Fibroblast of skin of back (primary cell): Measurements from ENCODE around the gene GPR78.

Experiments used
- DNase-seq: peaks from one replicate; pipeline ENCODE4 v3.0.0-alpha.2; 2013

The GPR78 gene

DNA sequence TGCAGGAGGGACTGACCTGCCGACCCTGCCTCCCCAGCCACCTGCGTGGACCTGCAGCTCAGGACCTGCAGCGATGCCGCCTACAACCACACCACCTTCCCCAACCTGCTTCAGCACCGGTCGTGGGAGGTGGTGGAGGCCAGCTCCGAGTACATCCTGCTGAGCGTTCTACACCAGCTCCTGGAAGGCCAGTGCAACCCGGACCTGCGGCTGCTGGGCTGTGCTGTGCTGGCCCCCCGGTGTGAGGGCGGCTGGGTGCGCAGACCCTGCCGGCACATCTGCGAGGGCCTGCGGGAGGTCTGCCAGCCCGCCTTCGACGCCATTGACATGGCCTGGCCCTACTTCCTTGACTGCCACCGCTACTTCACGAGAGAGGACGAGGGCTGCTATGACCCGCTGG is 20.9 kb downstream of the GPR78 start:
- DNase-seq: no peak

DNA sequence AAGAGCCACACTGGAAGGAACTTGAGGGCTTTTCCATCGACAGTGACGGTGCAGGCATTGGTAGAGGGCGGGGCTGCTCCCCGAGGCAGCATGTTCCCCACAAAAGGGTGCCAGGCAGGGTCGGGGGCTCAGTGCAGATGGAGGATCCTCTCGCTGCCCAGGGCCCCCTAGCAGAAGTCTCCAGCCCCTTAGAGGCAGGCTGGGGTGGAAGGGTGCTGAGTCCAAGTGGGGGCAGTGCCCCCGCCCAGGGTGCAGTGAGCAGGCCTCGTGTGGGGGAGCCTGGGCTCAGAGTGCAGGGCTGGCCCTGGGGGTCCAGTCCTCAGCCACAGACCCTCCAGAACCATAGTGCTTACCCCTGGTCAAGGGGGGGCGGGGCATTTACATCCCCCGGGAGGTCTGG is 21.4 kb downstream of the GPR78 start:
- no peak for DNase-seq

DNA sequence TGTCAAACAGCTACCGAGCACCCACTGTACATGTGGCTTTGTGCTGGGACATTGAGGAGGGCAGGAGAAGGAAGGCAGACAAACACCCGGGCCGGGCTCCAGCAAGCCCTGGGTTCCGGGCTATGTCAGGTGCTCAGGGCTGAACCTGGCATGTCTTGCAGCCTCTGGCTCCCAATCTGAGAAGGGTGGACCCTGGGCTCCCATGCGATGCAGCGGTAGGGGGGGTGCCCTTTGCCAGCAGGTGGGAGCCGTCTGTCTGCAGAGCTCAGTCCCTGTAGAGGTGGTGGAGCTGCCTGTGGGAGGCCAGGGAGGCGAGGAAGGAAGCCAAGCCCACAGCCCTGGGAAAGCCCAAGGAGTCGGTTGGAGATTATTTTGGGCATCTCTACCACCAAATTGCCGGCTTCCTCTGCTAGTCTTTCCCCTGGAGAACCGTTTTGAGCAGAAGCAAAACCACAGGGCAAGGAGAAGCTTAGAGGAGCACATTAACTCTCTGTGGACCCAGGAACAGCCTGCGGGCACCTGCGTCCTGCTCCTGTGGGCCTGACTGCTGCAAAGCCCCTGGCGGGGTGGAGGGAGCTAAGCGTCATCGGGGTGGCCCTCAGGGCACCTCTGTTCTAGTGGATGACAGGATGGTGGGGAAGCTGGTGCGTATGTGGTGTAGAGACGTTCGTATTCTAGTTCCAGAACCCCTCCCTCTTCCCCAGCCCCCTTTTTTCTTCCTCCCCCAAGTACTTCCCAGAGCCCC is 22.7 kb downstream of the GPR78 start:
- no peak for DNase-seq

DNA sequence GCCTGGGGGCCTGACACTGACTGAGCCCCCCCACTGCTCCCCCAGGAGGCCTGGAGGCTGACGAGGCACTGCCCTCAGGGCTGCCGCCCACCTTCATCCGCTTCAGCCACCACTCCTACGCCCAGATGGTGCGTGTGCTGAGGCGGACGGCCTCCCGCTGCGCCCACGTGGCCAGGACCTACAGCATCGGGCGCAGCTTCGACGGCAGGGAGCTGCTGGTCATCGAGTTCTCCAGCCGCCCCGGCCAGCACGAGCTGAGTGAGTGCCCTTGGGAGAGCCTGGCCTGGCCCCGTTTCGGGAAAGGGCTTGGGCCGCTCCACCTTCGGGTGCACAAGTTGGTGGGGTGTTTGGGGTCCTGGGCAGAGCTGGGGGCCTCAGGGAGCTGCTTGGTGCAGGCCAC is 23.7 kb downstream of the GPR78 start:
- no peak for DNase-seq

DNA sequence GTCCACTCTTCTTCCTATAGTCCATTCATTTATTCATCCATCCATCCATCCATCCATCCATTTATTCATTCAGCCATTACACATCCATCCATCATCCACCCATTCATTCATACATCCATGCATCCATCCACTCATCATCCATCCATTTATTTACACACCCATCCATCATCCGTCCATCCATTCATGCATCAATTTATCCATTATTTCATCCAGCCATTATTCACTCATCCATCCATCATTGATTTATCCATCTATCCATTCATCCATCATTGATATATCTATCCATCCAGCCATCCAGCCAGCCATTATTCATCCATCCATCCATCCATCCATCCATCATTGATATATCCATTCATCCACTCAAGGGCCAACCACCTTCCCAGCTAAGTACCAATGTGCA is 25.1 kb downstream of the GPR78 start:
- no peak for DNase-seq

DNA sequence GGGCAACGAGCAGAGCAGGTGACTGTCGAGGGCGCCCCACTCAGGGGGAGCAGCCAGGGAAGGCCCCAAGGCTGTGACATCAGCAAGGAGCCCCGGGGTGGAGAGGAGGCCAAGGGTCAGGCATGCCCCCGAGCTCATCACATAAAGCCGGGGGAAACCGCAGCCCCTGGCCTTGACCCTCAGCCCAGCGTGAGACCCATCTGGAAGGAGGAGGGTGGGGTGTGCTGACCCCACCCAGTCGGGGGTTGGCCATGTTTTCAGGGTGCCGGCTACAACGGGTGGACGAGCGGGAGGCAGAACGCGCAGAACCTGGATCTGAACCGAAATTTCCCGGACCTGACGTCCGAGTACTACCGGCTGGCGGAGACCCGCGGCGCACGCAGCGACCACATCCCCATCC is 26.3 kb downstream of the GPR78 start:
- DNase-seq: no peak

DNA sequence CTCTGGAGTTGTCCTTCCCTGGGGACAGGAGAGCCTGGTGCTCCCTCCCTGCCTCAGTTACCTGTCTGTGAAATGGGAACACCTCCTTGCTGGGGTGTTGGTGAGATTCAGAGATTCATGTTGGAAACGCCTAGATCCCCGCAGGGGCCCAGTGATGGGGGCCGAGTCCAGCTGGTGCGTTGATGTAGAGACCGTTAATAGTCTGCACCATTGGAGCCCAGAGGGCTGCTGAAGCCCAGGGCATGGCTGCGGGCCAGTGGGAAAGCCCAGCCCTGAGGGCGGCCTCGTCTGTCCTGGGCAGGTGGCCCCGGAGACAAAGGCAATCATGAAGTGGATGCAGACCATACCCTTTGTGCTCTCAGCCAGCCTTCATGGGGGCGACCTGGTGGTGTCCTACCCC is 26.8 kb downstream of the GPR78 start:
- no peak for DNase-seq

DNA sequence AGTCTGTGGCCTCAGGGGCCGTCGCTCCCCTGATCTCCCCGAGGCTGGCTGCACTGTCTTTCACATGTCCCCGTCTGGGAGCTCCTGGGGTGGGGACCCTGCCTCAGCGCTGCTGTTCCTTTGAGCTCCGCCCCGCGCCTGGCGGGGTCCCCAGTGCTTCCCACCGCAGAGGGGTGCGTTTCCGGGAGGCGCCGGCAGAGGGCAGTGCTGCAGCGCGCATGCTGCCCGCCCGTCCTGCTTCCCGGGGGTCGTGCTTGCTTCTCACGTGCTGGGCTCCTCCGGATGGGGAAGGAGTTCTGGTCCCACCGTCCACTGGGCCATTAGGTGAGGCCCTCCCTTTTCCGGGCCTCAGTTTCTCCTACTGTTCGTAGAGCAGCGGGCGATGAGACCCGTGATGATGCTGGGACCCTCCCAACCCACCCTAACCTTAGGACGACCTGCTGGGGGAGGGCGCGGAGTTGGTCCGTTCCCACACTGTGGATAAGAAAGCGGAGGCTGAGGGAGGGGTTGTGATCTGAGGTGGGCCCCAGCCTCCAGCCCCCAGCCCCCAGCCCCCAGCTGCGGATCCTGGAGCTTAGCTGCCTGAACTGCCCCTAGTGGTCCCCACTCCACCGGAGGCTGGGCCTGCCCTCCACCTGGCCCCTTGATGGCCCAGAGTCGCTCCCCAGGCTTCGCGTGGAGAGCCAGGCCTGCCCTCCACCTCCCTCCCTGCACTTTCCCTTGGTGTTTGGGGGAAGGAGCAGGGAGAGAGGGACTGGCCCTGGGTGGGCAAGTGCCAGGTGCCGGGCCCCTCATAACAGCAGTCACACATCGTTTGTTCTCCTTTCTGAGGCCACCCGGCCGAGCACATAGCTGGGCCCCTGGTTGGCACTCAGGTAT is 27.6 kb downstream of the GPR78 start:
- DNase-seq: no peak

DNA sequence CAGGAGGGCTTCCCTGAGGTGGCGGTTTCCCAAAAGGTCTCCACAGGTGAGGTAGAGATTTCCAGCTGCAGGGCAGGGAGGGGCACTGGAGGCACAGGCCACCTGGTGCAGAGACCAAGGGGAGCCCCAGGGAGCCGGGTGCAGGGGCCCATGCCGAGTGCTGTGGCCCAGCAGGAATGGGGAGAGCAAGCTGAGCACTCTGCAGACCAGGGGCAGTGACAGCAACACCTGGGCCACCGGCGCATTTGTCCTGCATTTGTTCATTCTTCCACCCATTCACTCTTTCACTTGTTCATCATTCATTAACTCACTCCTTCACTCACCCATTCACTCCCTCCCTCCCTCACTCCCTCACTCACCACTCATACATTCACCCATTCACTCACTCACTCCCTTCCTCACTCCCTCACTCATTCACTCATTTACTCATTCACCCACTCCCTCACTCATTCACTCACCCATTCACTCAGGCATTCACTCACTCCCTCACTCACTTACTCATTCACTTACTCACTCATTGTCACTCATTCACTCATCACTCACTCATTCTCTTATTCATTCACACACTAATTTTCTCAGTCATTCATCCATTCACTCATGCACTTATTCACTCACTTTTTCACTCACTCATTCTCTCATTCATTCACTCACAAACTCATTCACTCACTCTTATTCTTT is 28.7 kb downstream of the GPR78 start:
- DNase-seq: no peak

DNA sequence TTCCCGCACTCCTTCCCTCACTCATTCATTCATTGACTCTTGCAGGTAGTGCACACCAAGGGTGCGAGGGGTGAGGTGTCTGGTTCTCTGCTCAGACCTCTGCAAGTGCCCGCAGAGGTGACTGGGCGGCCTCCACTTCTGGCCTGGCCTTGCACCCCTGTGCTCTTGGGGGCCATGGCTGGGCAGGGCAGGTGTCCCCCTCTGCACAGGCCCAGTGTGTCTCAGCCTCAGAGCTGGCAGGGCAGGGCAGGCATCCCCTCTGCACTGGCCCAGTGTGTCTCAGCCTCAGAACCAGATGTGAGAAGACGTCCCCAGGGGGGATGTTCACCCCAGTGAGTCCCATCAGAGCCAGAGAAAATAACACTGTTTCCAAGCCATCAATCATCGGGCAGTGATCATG is 29.2 kb downstream of the GPR78 start:
- no peak for DNase-seq

DNA sequence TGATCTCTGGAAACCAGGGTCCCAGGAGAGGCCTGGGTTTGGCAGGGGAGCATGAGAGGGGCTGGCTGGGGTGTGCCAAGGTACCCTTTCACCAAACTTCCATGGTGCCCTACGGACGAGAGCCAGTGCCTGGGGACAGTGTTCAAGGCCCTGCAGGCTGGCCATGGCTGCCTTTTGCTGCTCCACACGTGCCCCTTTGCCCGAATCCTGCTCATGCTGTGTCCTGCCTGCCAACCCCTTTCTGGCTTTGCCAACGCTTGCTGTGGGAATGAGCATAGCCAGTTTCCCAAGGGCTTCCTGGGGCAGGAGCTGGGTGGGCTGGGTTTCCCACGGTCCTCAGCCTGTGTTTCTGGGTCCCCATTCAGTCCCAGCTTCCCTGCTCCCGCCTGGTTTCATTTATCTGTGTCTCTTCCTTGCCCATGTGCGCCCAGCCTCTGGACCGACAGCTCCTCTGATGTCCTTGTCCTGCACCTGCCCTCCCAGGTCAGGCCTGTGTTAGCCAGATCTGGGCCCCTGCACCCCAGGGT is 29.7 kb downstream of the GPR78 start:
- DNase-seq: no peak

DNA sequence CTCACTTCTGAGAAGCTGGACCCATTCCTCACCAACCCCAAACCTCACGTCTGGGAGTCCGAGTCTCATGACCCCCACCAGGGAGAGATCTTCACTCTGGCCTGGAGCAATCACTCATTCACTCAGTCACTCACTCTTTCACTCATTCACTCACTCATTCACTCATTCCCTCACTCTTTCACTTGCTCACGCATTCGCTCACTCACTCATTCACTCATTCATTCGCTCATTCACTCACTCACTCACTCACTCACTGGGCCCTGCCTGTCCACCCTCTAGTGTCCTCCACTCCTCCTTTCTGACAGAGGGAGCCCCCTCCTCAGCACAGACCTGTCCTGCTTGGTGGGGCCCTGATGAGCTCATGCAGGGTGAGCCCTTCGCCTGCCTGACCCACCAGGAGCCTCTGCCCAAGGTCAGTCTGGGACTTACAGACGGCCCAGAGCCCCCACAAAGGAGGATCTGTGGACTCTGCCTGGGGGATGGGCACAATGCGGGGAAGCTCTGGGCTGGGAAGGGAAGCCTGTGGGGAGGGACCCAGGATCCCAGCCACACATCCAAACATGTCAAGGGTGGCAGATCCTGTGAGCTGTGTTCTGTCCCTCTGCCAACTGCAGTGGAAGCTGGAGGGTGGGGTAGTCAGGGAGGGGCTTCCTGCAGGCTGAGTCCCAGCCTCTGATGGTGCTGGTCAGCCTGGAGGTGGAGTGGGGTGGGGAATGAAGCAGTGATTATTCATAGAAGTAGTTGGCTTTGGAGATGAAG is 30.8 kb downstream of the GPR78 start:
- DNase-seq: no peak

DNA sequence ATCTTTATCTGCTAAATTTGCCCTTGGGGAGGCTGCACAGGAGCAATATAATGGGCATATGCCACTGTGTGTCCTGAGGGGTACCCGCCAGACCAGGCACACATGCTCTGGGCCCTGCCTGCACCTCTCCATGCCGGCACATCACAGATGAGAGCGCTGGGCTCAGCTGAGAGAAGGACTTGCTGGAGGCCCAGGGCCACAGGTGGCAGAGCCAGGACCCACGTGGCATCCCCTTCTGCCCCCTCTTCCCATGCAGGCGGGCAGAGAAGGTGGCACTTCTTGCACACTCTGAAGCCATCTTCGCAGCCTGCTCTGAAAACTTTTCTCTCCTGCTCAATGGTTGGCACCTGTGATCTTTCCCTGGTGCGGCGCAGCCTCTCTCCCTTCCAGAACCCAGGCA is 32.5 kb downstream of the GPR78 start:
- DNase-seq: no peak

DNA sequence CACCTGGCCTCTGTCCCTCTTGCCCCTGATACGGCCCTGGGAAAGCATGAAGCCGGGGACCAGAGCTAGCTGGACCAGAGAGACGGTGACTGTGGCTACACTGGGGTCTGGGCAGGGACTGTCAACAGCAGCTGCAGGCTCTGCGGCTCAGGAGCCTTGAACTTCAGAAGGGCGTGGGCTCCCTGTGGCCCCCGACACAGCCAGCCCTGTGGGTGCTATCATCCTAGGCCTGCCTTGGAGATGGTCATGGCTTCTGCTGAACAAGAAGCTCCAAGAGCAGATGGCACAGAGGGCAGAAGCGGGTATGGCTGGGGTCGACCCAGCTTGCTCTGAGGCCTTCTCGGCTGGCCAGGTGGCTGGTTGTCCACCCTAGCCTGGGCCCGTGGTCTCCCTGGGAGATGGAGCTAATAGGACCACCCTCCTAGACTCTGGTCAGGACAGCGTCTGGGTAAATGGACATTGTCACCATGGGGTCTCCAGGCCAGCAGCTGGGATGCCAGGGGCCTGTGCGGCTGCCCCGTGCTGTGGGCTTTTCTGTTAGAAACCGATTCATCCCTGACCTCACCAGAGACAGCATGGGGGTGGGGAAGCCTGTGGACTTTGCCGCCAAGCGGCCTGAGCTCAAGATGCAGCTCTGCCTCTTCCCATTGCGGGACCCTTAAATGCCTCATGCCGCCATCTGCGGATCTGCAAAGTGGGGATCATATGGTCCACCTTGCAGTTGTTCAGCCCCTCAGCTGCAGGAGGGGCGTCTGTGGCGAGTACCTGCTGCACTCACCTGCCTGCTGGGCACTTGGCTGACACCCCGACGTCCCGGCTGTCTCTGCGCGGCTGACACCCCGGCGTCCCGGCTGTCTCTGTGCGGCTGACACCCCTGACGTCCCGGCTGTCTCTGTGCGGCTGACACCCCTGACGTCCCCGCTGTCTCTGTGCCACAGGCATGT is 33.5 kb downstream of the GPR78 start:
- no peak for DNase-seq

DNA sequence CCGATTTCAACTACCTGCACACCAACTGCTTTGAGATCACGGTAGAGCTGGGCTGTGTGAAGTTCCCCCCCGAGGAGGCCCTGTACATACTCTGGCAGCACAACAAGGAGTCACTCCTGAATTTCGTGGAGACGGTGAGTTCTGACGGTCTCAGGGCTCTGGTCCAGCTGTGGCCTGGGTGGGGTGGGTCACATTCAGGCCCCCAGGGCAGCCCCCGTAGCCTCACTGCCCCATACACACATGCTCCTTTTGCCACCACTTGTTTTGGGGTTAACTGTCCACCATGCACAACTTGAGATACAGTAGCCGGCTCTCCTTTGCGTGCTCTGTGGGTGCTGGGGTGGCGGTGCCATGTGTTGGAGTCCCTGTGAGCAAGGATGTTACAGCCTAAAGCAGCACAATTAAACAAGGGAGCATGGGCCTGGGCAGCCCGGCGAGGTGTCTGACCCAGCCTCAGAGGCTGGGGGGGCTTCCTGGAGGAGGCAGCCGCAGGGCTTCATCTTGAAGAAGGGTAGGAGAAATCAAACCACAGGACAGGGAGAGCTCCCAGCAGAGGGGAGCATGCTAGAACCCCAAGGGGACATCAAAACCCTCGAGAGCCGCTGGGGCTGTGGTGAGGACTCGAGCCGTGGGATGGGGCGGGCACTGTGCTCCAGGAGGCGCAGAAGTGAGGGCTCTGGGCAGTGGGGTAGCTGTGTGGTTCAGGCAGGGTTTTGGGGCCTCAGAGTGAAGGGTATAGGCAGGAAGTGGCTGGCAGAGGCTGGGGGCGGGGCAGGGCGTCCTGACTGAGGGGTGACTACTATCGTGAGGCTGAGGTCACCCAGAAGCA is 34.4 kb downstream of the GPR78 start:
- no peak for DNase-seq

DNA sequence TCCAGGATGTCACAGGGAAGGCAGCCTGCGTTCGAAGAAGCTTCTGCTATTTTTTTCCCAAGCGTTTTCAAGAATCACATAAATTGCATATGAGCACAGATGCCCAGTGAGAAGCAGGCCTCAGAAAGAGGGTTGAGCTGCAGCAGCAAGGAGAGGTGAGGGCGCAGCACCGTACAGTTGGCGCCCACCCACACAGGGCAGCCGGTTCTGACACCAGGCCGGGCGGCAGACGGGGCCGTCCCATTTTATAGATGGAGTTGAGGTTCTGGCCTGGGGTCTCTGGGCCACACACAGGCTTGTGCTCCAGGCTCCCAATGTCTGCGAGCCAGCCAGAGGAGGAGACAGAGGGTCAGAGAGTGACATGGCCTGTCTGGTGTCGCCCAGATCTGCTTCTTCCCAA is 35.2 kb downstream of the GPR78 start:
- DNase-seq: no peak

DNA sequence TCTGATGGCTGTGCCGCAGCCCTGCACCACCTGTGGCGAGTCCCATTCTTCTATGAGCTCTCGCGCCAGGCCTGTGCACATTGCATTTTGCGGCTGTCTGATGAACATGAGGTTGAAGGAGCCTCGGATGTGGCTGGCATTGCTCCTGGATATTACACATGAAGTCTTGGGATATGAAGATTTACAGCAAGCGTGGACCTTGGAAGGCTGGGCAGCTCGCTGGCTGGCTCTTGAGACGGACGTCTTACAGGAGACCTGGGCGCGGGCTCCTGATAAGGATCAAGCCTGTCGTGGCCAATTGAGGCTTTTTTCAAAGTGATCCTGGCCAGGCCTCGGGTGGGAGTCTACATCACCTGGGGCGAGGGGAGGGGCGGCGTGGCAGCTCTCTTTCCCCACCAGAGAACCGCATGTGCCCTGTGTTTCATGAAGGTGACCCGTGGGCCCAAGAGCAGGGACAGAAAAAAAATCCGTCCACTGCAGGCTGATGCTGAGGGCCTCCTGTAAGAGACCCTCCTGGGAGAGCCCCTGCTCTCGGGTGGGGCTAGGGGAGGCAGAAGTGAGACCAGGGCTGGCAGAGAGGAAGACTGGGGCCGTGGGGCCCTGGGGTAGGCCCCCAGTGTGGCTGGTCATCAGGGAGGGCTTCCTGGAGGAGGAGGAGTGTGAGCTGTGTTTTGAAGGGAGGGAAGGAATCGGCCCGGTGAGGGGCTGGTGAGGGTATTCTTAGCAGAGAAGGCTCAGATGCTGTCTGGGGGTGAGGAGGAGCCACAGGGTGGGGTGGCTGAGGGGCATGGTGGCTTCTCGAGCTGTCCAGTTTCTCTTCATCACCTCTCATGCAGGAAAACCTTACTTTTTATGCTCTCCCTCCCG is 36.0 kb downstream of the GPR78 start:
- no peak for DNase-seq

DNA sequence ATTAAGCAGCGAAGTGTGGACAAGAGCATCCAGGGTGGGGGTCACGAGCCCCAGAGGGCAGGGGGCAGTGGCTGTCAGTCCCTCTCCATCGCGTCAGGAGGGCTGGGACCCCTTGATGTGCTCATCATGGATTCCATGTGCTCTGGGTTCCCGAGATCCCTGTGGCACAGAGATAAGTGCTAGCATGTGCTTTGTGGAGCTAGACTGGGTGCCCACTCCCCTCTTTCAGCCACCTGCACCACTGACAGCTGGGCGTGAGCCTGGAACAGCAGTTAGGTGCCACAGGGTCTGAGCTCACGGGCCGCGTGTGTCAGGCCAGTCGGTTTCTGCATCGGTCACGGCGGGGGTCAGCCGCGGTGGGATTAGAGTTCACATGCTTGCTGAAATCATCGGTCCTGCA is 36.6 kb downstream of the GPR78 start:
- DNase-seq: no peak

DNA sequence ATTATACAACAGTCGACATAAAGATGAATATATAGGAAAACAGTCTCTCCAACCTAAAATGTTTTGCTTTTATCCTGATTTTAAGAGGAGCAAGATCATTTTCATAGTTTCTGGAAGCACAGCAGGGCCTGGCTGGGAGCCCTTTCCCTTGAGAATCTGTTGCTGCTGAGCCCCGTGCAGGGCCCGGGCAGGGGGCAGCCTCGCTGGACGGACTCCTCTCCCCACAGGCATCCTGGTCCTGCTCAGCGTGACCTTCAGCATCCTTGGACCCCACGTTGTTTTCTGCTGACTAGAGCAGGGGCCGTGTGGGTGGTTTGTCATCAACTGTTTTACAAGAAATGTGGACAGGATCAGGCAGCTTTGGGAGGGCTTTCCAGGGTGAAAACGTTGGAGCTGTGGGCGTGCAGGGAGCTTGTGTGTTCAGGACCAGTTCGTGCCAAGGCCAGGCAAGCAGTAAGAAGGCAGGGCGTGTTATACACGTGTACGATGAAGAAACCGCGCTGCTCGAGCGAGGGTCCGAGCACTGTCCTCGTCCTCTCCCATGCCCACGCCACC is 37.4 kb downstream of the GPR78 start:
- no peak for DNase-seq
